Kidney glomerular epithelial cell (primary cell): ENCODE data around the gene PPP1R14B.
A peak's percentile ranks its signal among the peaks of the same experiment; 100 is the strongest.

Source experiments
- DNase-seq: peaks from one replicate; lab custom pipeline; 2025; lab: John Stamatoyannopoulos, UW

The PPP1R14B gene

DNA sequence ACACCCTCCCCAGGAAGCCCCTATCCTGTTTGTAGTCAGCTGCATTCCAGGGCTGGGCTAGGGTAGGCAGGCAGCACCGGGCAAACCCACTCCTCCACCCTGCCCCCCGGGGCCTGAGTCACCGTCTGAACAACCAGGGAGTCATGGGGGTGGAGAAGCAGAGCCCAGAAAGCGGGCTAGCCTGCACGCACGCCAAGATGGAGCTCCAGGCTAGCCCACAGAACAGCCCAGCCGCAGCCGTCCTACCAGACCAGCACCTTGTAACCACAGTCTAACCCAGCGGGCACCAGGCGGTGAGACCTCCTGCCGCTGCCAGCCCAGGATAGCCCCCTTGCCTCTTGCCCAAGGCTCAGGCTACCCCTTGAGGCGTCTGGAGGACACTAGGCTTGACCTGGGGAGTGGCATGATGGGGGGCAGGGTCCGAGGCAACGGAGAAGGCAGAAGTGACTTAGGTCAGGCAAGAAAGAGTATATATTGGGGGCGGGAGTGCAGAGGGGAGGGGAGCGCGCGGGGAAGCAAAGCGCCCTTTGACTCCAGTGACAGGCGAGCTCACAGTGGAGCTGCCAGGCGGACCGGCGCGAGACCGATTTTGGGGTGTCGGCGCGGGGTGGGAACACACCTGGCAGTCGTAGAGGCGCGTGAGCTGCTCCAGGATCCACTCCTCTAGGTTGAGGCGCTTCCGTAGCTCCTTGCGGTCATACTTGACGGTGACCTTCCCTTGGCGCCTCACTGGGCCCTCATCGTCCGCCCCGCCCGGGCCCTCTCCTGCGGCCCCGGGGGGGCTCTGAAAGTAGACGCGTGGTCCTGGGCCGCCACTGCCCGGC, 734 bp downstream of the PPP1R14B start:
- DNase-seq = peak; percentile 89

DNA sequence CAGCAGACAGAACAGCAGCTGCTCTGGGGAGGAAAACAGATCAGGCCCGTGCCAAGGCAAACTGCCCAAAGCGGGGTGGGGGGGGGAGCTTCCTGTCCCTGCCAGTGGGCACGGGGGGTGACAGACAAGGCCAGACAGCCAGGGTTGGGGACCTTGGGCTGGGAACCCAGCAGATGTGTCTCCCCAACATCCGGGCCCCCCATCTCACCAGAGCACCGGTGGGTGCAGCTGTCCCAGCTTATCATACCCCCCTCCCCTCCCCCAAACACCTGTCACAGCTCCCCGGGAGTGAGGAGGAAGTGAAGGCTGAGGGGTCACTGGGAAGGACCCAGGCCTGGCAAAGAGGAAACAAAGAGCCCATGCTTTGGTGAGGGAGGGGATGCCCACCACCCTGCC, 1.3 kb downstream of the PPP1R14B start:
- no peak for DNase-seq

DNA sequence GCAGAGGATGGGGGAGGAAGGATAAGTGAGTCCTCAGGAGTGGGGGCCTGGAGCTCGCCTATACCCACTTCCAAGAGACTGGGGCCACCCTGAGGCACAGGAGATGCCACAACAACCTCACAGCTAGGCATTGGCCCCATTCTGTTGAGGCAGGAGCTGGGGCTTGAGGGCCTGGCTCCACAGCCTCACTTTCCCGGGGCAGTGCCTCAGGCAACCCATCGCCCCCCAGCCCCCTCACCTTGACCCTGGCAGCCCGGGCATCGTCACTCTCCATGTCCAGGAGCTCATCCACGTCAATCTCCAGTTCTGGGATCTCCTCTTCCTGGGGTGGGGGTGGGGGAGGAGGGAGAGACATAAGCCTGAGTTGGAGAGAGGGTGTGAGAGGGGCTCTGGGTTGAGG, 1.8 kb downstream of the PPP1R14B start:
- DNase-seq = no peak

DNA sequence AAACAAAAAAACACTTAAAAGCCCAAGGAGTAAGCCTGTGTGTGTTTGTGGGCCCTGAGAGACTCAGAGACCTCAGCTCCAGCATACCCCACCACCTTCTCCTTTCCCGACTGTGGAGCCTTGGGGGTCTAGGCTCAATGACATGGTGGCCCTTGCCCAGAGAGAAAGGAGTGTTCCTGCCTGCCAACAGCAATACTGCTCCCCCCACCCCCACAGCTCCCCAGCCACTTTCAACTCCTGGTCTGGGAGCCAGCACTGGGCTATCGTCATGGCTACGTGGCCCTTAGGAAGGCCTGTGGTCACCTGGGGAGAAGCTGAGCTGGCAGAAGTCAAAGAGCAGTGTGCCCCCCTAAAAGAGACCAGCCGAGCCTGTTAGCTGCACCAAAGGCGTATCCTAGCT, 2.6 kb downstream of the PPP1R14B start:
- no peak for DNase-seq

DNA sequence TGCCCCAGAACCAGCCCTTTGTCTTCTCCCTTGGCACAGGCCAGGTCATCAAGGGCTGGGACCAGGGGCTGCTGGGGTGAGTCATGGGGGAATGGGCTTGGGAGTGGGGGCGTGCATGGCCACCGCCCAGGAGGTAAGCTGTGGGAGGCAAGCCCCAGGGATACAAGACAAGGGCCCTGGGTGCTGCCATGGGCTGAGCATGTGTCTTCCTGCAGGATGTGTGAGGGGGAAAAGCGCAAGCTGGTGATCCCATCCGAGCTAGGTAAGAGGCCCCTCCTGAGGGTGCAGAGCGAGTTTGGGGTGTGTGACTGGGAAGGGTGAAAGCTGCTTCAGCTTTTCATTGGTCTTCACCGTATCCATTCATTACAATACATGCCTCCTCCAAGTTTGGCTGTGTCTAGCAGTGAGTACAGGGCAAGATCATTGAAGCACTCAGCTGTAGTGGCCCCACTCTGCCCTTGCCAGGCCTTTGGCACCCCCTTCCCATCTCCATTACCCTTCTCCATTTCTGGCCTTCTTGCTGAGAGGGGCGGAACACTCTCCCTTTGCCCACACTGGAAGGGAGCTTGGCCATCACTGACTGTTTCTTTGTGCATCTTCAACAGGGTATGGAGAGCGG, 3.4 kb downstream of the PPP1R14B start:
- DNase-seq = no peak

DNA sequence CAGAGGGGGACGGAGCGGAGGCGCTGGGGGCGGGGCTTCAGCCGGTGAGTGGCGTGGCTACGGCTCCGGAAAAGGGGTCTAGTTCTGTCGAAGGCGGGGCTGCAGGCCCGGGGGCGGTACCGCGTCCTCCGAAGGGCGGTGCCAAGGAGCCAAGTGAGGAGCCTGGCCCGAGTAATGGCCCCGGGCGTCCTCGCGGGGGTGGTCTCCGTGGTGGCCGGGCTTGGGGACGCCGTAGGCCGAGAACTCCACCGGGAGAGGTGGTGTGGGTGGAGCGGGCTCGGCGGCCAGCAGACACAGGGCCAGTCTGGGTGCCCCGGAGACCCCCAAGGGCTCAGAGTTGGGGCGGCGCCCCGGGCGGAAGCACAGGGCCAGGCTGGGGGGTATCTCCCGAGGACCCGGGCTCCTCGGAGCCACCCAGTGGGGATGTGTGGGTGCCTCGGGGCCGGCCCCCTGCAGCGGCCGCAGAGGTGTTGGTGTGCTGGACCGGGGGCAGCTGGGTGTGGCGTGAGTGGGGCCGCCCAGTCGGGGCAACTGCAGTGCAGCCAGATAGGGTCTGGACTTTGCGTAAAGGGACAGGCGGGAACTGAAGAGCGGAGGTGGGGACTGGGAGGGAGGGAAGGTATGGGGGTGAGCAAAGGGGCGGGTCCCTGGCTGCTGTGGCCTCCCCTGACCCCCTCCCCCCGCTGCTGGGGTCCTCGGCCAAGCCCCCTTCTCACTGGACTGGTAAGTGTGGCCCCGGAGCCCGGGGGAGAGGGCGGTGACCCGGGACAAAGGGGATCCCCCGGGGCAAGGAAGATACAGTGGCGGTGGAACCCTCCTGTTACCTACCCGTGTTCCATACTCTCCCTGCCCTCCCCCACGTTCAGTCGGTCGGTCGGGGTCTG, 5.0 kb downstream of the PPP1R14B start:
- peak; percentile 96 for DNase-seq

DNA sequence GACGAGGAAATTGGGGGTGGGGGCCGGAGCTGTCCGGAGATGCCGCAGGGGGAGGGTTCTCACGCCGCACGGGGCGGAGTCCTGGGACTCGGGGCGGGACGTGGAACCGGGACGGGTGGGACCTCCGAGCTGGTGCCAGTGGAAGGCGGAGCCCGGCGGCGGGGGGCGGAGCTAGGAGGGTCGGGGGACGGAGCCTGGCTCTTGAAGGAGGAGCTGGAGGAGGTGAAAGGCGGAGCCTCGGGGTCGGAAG, 5.6 kb downstream of the PPP1R14B start:
- DNase-seq = no peak

DNA sequence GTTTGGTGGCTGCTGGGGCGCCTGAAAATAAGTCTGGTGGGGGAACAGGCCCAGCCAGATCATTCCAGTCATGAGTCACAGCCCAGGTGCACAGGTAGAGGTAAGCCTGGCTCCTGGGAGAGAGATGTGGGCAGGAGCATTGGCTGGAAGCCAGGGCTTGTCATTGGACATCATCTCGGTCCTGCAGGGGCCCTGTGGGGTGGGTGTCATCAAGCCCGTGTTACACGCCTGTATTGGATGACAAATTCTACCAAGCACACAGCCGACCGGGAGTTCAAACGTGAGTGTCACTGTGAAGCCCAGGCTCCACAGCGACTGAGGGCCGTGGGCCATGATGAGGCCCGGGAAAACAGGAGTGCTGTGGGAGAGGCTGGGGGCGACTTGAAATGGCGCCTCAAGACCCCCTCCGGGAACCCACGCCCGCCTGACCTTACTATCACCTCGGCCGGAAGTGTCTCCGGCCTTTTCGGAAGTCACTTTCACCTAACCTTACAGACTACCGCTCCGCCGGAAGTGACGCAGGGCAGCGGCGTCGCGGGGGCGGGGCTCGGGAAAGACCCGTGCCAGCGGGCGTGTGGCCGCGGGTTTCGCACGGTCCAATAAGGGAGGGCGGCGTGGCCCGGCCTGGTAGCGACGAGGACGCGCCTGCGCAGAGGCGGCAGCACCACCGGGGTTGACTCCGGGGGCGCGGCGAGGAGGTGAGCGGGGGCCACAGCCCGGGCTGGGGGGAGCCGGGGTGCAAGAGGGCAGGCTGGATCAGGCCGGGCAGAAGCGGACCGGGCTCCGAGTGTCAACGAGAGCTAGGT, 6.1 kb downstream of the PPP1R14B start, which contains the start of gene FKBP2:
FKBP2 (plus strand) TSS at position 661 of the 806 bp plus-strand sequence. CDS start 1,293 bp downstream, outside the sequence.
- DNase-seq = peak; percentile 87

DNA sequence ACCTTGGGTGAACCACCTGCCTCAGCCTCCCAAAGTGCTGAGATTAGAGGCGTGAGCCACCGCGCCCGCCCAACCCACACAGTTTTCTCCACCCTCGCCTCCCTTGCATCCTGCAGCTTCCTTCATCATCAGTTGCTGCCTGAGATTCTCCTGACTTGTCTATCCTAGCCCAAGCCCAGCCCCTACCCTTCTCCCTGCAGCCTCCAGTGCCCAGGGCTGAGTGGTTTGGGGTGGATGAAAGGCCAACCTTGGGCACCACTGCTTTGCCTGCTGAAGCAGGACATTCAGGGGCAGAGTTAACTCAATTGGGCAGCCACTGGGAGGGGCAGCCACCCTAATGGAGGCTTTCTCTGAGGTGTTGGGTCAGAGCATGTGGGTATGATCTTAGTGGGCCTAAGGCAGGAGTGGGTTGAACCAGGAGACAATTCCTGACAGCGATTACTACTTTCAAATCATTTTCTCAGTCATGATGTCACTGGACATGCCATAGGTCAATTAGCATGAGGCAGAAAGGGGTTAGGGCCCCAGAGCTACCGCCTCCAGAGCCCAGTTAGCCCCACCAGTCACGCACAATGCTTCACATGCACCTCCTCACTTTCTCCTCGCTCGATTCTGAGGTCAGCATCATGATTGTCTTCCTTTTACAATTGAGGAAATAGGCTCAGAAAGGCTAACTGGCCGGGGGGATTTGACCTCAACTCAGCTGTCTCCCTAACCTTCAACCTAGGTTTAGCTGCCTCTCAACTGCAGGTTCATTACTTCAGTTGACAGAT, 6.9 kb downstream of the PPP1R14B start:
- no peak for DNase-seq

DNA sequence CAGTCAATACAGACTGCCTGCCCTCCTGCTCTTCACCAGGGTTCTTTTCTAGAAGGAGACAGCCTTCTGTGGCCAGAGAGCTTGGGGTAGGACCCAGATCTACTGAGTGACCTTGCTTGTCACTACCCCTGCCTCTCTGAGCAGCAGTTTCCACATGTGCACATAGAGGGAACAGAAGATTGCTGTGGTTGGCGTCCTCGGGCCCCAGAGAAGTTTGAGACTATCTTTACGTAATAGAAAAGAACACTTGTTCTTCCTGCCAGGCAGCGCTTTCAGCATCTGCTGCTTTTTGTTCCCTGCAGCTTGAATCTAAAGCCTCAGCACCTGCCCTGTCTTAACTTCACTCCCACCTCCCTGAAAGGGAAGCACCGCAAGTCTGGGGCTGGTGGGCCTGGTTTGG, 7.7 kb downstream of the PPP1R14B start:
- DNase-seq = no peak

DNA sequence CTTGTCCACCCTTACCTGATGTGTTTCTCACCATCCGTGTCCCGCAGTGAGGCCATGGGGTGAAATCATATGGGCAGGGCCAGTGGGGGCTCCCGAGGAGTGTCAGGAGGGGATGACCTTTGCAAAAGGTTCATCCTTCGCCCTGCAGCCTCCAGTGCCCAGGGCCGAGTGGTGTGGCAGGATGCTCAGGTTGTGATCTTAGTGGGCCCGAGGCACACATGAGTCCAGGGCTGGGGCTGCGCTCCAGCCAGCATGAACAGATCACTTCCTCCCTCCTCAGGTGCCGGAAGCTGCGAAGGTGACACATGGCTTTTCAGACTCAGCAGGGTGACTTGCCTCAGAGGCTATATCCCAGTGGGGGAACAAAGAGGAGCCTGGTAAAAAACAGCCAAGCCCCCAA, 8.7 kb downstream of the PPP1R14B start:
- no peak for DNase-seq

DNA sequence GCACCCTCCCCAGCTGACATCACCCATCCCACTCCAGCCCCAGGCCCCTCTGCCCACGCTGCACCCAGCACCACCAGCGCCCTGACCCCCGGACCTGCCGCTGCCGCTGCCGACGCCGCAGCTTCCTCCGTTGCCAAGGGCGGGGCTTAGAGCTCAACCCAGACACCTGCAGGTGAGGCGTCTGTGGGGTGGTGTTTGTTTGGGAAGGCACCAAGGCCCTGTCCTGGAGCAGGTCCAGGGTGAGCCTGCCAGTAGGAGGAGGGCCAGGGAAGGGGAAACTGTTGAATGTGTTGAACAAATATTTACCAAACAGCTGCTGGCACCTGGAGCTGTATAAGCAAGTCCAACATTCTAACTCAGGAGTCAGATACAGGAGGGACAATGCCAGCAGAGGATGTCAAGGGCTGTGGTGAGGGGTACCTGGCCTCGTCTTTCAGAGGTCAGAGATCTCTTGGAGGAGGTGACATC, 9.2 kb downstream of the PPP1R14B start:
- no peak for DNase-seq

DNA sequence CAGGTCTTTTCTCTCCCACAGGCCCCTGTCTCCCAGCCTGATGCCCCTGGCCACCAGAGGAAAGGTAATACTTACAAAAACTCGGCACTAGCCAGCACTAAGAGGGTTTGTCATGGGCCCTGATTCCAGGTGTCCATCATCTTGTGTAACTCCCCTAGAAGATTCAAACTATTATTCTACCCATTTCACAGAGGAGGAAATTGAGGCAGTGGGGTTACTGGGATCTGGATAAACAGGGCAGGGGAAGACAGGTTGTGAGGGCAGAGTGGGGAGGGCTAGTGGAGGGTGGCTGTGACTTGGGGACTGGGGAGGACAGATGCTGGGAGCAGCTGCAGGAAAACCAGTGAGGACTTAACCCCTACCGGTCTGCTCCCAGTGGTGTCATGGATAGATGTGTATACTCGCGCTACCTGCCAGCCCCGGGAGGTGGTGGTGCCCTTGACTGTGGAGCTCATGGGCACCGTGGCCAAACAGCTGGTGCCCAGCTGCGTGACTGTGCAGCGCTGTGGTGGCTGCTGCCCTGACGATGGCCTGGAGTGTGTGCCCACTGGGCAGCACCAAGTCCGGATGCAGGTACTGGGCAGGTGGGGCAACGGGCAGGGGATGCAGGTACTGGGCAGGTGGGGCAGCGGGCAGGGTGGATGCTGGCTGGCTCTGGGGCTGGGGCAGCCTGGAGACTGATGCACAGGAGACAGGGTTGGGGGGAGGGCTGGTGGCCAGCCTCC, 11.1 kb downstream of the PPP1R14B start:
- no peak for DNase-seq

DNA sequence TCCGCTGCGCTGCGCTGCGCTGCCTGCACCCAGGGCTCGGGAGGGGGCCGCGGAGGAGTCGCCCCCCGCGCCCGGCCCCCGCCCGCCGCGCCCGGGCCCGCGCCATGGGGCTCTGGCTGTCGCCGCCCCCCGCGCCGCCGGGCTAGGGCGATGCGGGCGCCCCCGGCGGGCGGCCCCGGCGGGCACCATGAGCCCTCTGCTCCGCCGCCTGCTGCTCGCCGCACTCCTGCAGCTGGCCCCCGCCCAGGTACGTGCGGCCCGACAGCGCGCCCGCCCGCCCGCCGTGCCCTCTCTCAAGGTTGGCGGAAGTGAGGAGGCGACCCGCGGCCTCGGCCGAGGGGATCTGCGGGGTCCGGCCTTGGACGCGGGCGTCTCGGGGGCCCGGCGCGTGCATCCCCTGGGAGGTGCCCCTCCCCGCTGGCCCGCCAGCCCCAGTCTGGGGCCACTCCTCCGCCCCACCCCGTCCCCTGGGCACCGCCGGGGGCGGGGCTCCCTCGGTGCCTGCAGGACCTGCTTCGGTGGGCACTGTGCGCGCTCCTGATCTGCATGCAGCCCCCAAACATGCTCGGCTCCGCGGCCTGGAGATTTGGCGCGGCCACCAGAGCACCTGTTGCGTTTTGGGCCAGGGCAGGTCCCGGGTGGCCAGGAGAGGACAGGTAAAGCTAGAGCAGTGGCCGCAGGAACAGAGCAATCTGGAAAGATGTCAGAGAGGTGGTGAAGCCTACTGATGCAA, 11.9 kb downstream of the PPP1R14B start:
- no peak for DNase-seq

DNA sequence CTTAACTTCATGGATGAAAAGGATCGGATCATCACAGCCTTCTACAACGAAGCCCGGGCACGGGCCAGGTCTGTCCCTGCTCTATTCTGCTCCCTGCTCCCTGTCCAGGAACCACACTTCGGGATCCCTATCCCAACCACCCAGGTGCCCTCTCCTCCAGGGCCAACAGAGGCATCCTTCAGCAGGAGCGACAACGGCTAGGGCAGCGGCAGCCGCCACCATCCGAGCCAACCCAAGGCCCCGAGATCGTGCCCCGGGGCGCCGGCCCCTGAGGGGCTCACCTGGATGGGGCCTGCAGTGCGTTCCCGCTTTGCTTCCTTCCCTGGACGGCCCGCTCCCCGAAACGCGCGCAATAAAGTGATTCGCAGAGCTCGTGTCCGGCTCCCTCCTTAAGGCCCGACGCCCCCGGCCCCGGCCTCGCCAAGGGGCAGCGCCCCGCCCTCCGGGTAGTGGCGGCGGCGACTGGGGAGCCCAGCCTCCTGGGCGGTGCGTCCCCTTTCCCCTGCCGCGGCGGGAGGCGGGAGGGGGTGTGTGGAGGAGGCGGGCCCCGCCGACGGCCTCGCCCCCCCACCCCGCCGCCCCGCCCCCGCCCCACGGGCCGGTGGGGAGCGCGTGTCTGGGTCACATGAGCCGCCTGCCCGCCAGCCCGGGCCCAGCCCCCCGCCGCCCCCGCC, 12.7 kb downstream of the PPP1R14B start, which contains the start of gene VEGFB:
VEGFB (plus strand) TSS at position 672 of the 674 bp plus-strand sequence. CDS start 250 bp downstream, outside the sequence.
- no peak for DNase-seq

DNA sequence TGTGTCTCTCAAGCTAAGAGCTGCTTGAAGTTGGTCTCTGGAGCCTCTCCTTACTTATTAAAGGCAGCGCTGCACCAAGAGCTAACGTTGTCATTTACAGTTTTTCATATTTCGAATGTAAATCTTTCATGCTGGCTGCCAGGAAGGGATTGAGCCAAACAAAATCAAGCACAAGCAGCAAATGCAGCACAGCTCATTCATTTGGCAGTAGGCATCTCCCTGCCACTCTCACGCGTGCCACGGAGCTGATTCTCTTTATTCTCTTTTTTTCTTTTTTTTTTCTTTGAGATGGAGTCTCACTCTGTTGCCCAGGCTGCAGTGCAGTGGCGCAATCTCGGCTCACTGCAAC, 13.8 kb downstream of the PPP1R14B start:
- DNase-seq = no peak

DNA sequence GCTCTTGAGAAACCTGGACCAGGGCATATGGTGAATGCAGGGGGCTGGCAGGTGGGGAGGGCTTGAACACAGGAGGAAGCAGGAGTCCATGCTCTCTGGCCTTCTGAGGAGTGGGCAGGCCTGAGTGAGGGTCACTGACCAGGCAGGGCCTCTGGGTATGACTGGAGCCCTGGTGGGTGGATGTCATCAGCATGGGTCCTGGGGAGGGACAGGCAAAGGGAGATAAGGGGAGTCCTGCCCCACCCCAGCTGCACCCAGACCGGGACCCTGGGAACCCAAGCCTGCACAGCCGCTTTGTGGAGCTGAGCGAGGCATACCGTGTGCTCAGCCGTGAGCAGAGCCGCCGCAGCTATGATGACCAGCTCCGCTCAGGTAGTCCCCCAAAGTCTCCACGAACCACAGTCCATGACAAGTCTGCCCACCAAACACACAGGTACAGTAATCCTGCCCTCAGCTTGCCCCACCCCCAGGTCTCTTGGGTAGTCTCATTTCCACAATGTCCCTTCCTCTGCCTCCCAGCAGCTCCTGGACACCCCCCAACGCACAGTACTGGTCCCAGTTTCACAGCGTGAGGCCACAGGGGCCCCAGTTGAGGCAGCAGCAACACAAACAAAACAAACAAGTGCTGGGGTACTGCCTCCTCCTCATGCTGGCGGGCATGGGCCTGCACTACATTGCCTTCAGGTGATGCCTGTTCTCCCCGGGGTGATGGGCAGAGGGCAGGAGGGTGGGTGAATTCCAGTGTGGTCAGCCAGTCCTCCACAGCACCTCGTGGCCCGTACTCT, 14.4 kb downstream of the PPP1R14B start:
- DNase-seq = no peak

DNA sequence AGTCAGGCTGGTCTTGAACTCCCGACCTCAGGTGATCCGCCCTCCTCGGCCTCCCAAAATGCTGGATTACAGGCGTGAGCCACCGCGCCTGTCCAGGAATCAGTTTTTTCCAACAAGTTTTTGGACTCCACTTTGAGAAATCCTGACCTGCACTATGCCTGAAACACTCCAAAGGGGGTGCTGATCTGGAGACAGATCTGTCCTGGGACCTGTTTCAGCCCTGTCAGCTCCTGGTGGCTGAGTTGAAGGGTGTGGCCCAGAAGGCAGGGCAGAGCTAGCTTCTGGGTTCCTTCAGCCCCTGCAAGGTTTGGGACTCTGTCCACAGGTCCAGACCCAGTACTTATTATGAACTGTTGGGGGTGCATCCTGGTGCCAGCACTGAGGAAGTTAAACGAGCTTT, 15.2 kb downstream of the PPP1R14B start:
- DNase-seq = no peak
